Left cardiac atrium (tissue), 4 donors: ENCODE results near the gene ALOX15B. TPM values are rescaled to one million over a fixed set of nuclear protein-coding genes. Genes with fewer than 3 reads are reported as not detected.
"Not testable (repeated sequence)": the region's sequence is repeated elsewhere in the genome, so short reads cannot be mapped to it uniquely, and the experiment has no call there.

Experiments
- ATAC-seq, 2 donors: fragments of 200-7000 bp; cut with Tn5 transposase; one replicate each; pipeline ENCODE4 v1.9.1; 2020; ENCODE audit warnings: mild to moderate bottlenecking in 2 of 2, moderate library complexity in 2 of 2
- DNase-seq: peaks from one replicate; pipeline ENCODE4 v3.0.0-alpha.2; 2020
- intact Hi-C, 2 donors: fragments of 100-400 bp; cut with DNase I; formaldehyde crosslinking; loops; one replicate each; pipeline versions ENCODE4 v1.14.1 to v1.15.1; 2022 to 2023
- total RNA-seq, 2 donors: library from RNA; stranded (reverse); fragmentation: NEBNext Ultra II Directional; extraction: Animal tissue kit (Norgen Biotek cat#: 25700); gene quantifications; one replicate each; pipeline ENCODE4 v1.2.1, GENCODE V29; 2021
- donor health status: DM: no; HTN: yes; CAD: no.
- donor health status: DM: no; HTN: yes; CAD: no; lungs with severe emphysema.
- donor health status: DM: yes; HTN: yes; CAD: no.
- donor health status: Dilated cardiomyopathy.

ALOX15B gene
- total RNA-seq, 2 donors from 2014 or later: 0.39 TPM; not detected in 1

GRCh38 chr17:8072729-8073461 lies 34.0 kb downstream of the ALOX15B start:
- intact Hi-C loops: no loop called here
- peak; percentile 47 for DNase-seq
- peak; percentile 15 to 41 for ATAC-seq

GRCh38 chr17:8073627-8074484 lies 35.0 kb downstream of the ALOX15B start:
- peak; percentile 71 for DNase-seq
- ATAC-seq: peak; percentile 71 to 76
- intact Hi-C loops: no loop called here

GRCh38 chr17:8074554-8074953 lies 35.7 kb downstream of the ALOX15B start:
- intact Hi-C loops: no loop called here
- DNase-seq: no peak
- ATAC-seq: no peak

GRCh38 chr17:8075081-8075480 lies 36.2 kb downstream of the ALOX15B start:
- intact Hi-C loops: loop anchor here in 1 of 2 donors (5.0 kb wide), 1 partner anchor 37 kb away; no protein-coding TSS in a partner anchor
- ATAC-seq: no peak
- no peak for DNase-seq

GRCh38 chr17:8075574-8076342 lies 36.9 kb downstream of the ALOX15B start:
- DNase-seq: no peak
- intact Hi-C loops: loop anchor here in 1 of 2 donors (5.0 kb wide), 1 partner anchor 37 kb away; no protein-coding TSS in a partner anchor
- ATAC-seq: no peak

- DNase-seq (no peak), ATAC-seq (no peak)
- intact Hi-C loops: loop anchor here in 1 of 2 donors (5.0 kb wide), 1 partner anchor 36 kb away; no protein-coding TSS in a partner anchor
Measured at GRCh38 chr17:8076502-8077266, 37.8 kb downstream of the ALOX15B start.

GRCh38 chr17:8077939-8078338 lies 39.1 kb downstream of the ALOX15B start:
- ATAC-seq, DNase-seq: not testable (repeated sequence)
- intact Hi-C loops: loop anchor here in 1 of 2 donors (5.0 kb wide), 1 partner anchor 34 kb away; no protein-coding TSS in a partner anchor

GRCh38 chr17:8079291-8080207 lies 40.7 kb downstream of the ALOX15B start:
- intact Hi-C loops: loop anchor here in 1 of 2 donors (5.0 to 10.0 kb wide), 2 partner anchors 33 to 225 kb away; no protein-coding TSS in a partner anchor
- DNase-seq (peak; percentile 78), ATAC-seq (peak; percentile 93)

- intact Hi-C loops: loop anchor here in 1 of 2 donors (10.0 kb wide), 1 partner anchor 224 kb away; no protein-coding TSS in a partner anchor
- ATAC-seq (peak in 1 of 2 donors; percentile 30), DNase-seq (no peak)
Measured at GRCh38 chr17:8080208-8080798, 41.4 kb downstream of the ALOX15B start.

GRCh38 chr17:8080799-8081219 lies 42.0 kb downstream of the ALOX15B start:
- intact Hi-C loops: loop anchor here in 1 of 2 donors (10.0 kb wide), 1 partner anchor 224 kb away; no protein-coding TSS in a partner anchor
- ATAC-seq (peak in 1 of 2 donors; percentile 47), DNase-seq (no peak)

GRCh38 chr17:8081876-8082275 lies 43.0 kb downstream of the ALOX15B start:
- ATAC-seq: no peak
- DNase-seq: no peak
- intact Hi-C loops: loop anchor here in 1 of 2 donors (10.0 kb wide), 1 partner anchor 223 kb away; no protein-coding TSS in a partner anchor

- intact Hi-C loops: loop anchor here in 1 of 2 donors (10.0 kb wide), 1 partner anchor 223 kb away; no protein-coding TSS in a partner anchor
- ATAC-seq (no peak), DNase-seq (no peak)
Measured at GRCh38 chr17:8082292-8082691, 43.4 kb downstream of the ALOX15B start.

GRCh38 chr17:8084250-8084649 lies 45.4 kb downstream of the ALOX15B start:
- intact Hi-C loops: loop anchor here in 1 of 2 donors (10.0 kb wide), 1 partner anchor 221 kb away; no protein-coding TSS in a partner anchor
- DNase-seq: no peak
- no peak for ATAC-seq

- ATAC-seq (no peak), DNase-seq (no peak)
- intact Hi-C loops: loop anchor here in 1 of 2 donors (10.0 kb wide), 1 partner anchor 217 kb away; no protein-coding TSS in a partner anchor
Measured at GRCh38 chr17:8087075-8087951, 48.5 kb downstream of the ALOX15B start, which contains the start of gene ALOX12B. ALOX12B (minus strand) TSS chr17:8087716; CDS start chr17:8087442, 274 bp downstream.

GRCh38 chr17:8087952-8088230 lies 49.0 kb downstream of the ALOX15B start:
- no peak for DNase-seq
- ATAC-seq: no peak
- intact Hi-C loops: loop anchor here in 1 of 2 donors (10.0 kb wide), 1 partner anchor 217 kb away; no protein-coding TSS in a partner anchor
